ENCODE results near the gene ASTN2.

Gene ASTN2

GRCh38 chr9:117084221-117084620 lies 330.6 kb downstream of the ASTN2 start:
- H3K4me3 ChIP-seq (ENCODE audit: low read depth, low read length) = no peak overlapping the region
- TF ChIP-seq, protein P1, sequence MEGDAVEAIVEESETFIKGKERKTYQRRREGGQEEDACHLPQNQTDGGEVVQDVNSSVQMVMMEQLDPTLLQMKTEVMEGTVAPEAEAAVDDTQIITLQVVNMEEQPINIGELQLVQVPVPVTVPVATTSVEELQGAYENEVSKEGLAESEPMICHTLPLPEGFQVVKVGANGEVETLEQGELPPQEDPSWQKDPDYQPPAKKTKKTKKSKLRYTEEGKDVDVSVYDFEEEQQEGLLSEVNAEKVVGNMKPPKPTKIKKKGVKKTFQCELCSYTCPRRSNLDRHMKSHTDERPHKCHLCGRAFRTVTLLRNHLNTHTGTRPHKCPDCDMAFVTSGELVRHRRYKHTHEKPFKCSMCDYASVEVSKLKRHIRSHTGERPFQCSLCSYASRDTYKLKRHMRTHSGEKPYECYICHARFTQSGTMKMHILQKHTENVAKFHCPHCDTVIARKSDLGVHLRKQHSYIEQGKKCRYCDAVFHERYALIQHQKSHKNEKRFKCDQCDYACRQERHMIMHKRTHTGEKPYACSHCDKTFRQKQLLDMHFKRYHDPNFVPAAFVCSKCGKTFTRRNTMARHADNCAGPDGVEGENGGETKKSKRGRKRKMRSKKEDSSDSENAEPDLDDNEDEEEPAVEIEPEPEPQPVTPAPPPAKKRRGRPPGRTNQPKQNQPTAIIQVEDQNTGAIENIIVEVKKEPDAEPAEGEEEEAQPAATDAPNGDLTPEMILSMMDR (IDR thresholded peaks at IDR 0.05; ENCODE audit: low read depth, low read length) = no peak

DNA sequence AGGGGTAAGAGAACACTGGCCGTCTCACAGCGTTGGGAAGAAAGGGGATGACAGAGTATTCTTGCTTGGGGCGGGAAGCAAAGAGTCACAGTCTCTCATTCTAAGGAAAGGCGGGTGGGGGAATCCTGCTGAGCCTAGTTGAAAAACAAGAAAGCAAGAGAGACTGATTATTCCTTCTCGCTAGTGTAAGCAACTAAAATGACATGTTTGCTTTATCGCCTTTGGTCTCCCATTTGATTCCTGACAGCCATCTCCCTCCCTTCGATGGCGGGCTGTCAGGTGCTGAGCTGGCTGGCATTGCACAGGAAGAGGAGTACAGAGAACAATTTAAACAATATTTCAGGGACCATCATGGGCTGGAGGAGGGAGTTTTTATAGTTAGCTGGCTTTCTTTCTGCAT lies 331.3 kb downstream of the ASTN2 start:
- H3K4me3 ChIP-seq (ENCODE audit: low read depth, low read length) = no peak overlapping the region
- TF ChIP-seq, protein P1 (IDR thresholded peaks at IDR 0.05; ENCODE audit: low read depth, low read length) = no peak

- no peak overlapping the region for H3K4me3 ChIP-seq (ENCODE audit: low read depth, low read length)
These were observed 333.1 kb downstream of the ASTN2 start for GRCh38 chr9:117081641-117082317.

DNA sequence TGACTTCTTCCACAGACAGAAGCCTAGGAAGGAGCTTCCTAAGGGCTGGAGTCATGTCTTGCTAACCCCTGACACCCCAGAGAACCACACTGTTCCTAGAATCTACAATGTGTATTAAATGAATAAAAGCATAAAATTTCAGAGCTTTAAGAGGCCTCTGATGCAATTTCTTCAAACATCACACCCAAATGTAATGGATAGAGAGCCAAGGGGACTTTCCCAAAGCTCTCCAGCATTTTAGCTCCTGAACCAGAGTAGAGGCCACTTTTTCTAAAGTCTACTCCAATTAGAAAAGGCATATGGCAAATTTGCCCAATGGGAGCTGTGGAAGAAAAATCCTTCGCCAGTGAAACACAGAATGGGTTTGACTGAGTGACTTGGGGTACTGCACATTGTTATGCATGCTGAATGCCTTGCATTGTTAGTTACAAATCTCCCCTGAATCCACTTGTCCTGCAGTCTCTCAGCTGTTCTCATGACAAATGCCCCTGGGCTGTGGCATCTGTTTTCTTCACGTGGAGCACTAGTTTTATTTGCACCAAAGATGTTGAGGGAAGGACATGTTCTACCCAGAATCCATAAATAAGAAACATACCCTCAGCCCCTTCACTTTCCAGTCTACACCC lies 334.0 kb downstream of the ASTN2 start:
- TF ChIP-seq, protein P1 (IDR thresholded peaks at IDR 0.05; ENCODE audit: low read depth, low read length) = no peak
- no peak overlapping the region for H3K4me3 ChIP-seq (ENCODE audit: low read depth, low read length)

More at GRCh38 chr9:117081641-117082317, 333.1 kb downstream of the ASTN2 start:
- TF ChIP-seq, protein P1 (IDR thresholded peaks at IDR 0.05; ENCODE audit: low read depth, low read length) = no peak

DNA sequence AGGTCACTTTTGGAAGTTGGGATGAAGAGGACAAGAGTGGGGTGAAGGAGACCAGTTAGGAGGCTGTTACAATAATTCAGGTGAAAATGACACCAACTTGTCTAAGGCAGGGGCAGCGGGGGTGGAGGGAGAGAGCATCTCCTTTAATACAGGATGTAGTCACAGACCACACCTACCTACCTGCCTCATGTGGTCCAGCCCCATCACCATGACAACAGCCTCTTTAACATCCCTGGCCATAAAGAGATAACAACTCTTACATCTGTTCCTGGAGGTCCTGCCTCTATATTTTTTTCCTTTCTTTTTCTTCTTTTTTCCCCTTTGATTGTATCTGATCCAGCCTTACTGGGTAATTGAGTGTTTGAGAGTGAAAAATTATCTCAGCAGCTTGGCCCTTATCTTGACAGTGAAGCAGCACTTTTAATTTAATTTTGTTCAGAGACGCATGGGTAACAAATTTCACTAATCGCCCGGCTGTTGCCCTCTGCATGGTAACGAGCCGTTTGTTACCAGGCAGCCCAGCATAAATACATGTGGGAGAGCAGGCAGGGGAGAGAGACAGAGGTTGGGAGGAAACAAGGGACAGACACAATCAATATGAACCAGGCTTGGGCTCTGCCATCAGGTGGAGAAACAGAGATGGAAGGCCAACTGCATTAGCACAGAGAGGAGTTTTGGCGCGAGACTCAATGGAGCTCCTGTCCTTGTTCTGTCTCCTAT lies 338.1 kb downstream of the ASTN2 start:
- TF ChIP-seq, protein P1 (IDR thresholded peaks at IDR 0.05; ENCODE audit: low read depth, low read length) = no peak
- H3K4me3 ChIP-seq (ENCODE audit: low read depth, low read length) = no peak overlapping the region

GRCh38 chr9:117075636-117076035 lies 339.2 kb downstream of the ASTN2 start:
- TF ChIP-seq, protein P1 (IDR thresholded peaks at IDR 0.05; ENCODE audit: low read depth, low read length) = no peak
- H3K4me3 ChIP-seq (ENCODE audit: low read depth, low read length) = no peak overlapping the region
